H1 (cell line): ENCODE results near the gene KHSRP. TPM values are rescaled to one million over a fixed set of nuclear protein-coding genes. Genes with fewer than 3 reads are reported as not detected.

Experiments
- CTCF ChIA-PET: fragments of 300-600 bp; sonication (Branson Sonifier 250); formaldehyde crosslinking; loops from one replicate; lab custom pipeline; 2021; ENCODE audit not compliant: partially characterized antibody; lab: Charles Lee
- POLR2A ChIA-PET: fragments of 300-600 bp; sonication (Branson Sonifier 250); formaldehyde crosslinking; loops from one replicate; lab custom pipeline; 2021; ENCODE audit warnings: inconsistent platforms; ENCODE audit not compliant: partially characterized antibody; lab: Charles Lee
- DNase-seq, 2 experiments: peaks; one replicate each; pipeline versions ENCODE4 v3.0.0 to v3.0.0-alpha.2; 2010 to 2022; ENCODE audit warnings: low spot score in 2 of 2, low read depth in 1 of 2, mixed read lengths in 1 of 2
- FAIRE-seq: peaks from 2 replicates; lab custom pipeline; 2011; peaks lifted over from hg19 to GRCh38; lab: Jason Lieb, UNC
- H2AFZ ChIP-seq: 2 replicates; pipeline ENCODE4 v1.8.1; 2012; ENCODE audit warnings: low read length, inconsistent platforms
- H2AK5ac ChIP-seq: 2 replicates; pipeline ENCODE4 v1.6.1; 2013; ENCODE audit warnings: low read depth, low read length
- H2BK120ac ChIP-seq: replicated peaks from 2 replicates; pipeline ENCODE3; 2013; ENCODE audit warnings: low read depth, low read length, inconsistent platforms
- H2BK12ac ChIP-seq: 2 replicates; pipeline ENCODE4 v1.6.1; 2013; ENCODE audit warnings: low read depth, low read length
- H2BK15ac ChIP-seq: 2 replicates; pipeline ENCODE4 v1.6.1; 2013; ENCODE audit warnings: low read length
- H2BK20ac ChIP-seq: 2 replicates; pipeline ENCODE4 v1.6.1; 2013; ENCODE audit warnings: low read length
- H2BK5ac ChIP-seq: 2 replicates; pipeline ENCODE4 v1.6.1; 2013; ENCODE audit warnings: low read depth, low read length
- H3K14ac ChIP-seq: 2 replicates; pipeline ENCODE4 v1.6.1; 2013; ENCODE audit warnings: inconsistent platforms; ENCODE audit not compliant: insufficient read length
- H3K18ac ChIP-seq: 2 replicates; pipeline ENCODE4 v1.6.1; 2013; ENCODE audit warnings: low read length; ENCODE audit errors: extremely low read depth
- H3K23ac ChIP-seq: 2 replicates; pipeline ENCODE4 v1.6.1; 2013; ENCODE audit warnings: inconsistent platforms; ENCODE audit not compliant: insufficient read length
- H3K23me2 ChIP-seq: 2 replicates; pipeline ENCODE4 v1.6.1; 2013; ENCODE audit warnings: low read depth, low read length
- H3K27ac ChIP-seq: 2 replicates; pipeline ENCODE4 v1.6.1; 2011; ENCODE audit warnings: low read depth, low read length, inconsistent platforms
- H3K27me3 ChIP-seq, 4 experiments: replicated peaks in 1 of 4; 1 replicate in 1 of 4; 2 replicates in 3 of 4; pipeline versions ENCODE4 v1.6.1 to v1.8.1; 2011 to 2013; ENCODE audit warnings: low read length in 3 of 4, mild to moderate bottlenecking in 3 of 4, inconsistent platforms in 2 of 4, mixed read lengths in 2 of 4, moderate library complexity in 1 of 4; ENCODE audit not compliant: control insufficient read depth in 3 of 4, insufficient read depth in 3 of 4; ENCODE audit errors: extremely low read depth in 1 of 4
- H3K36me3 ChIP-seq, 4 experiments: 2 replicates each; pipeline versions ENCODE4 v1.6.1 to v1.8.1; 2011 to 2013; ENCODE audit warnings: mild to moderate bottlenecking in 4 of 4, low read length in 3 of 4, moderate library complexity in 2 of 4, control low read depth in 1 of 4, inconsistent platforms in 1 of 4; ENCODE audit not compliant: insufficient read depth in 4 of 4, control insufficient read depth in 2 of 4
- H3K4ac ChIP-seq: replicated peaks from 2 replicates; pipeline ENCODE3; 2013; ENCODE audit warnings: low read length, low read depth, mixed read lengths, inconsistent platforms; ENCODE audit not compliant: insufficient read length
- H3K4me1 ChIP-seq, 4 experiments: replicated peaks in 1 of 4; 1 replicate in 1 of 4; 2 replicates in 3 of 4; pipeline versions ENCODE4 v1.6.1 to v1.8.1; 2011 to 2013; ENCODE audit warnings: low read length in 3 of 4, inconsistent platforms in 2 of 4, mixed read lengths in 1 of 4; ENCODE audit not compliant: insufficient read depth in 4 of 4, control insufficient read depth in 3 of 4
- H3K4me2 ChIP-seq, 2 experiments: 2 replicates each; pipeline versions ENCODE4 v1.6.1 to v1.8.1; 2011 to 2013; ENCODE audit warnings: low read depth in 2 of 2, low read length in 2 of 2, control low read depth in 1 of 2, inconsistent platforms in 1 of 2, mild to moderate bottlenecking in 1 of 2; ENCODE audit not compliant: insufficient read depth in 1 of 2
- H3K4me3 ChIP-seq, 4 experiments: fragments of 200-600, 300-600 bp in 1 of 4; sonication (generic), shearing (Covaris generic), sonication (Bioruptor Twin) in 1 of 4; 2 replicates each; pipeline versions ENCODE4 v1.5.1 to v1.8.1; 2011 to 2016; ENCODE audit warnings: low read length in 4 of 4, low read depth in 3 of 4, control low read depth in 2 of 4, inconsistent platforms in 2 of 4, mild to moderate bottlenecking in 2 of 4, mixed read lengths in 1 of 4, moderate library complexity in 1 of 4; ENCODE audit not compliant: insufficient read depth in 2 of 4; ENCODE audit errors: extremely low read depth in 1 of 4
- H3K56ac ChIP-seq: replicated peaks from 2 replicates; pipeline ENCODE3; 2013; ENCODE audit warnings: low read depth, mild to moderate bottlenecking, mixed read lengths, low read length, inconsistent platforms; ENCODE audit not compliant: insufficient read length
- H3K79me1 ChIP-seq: 2 replicates; pipeline ENCODE4 v1.6.1; 2013; ENCODE audit warnings: low read depth, low read length, control low read depth
- H3K79me2 ChIP-seq, 2 experiments: 2 replicates each; pipeline versions ENCODE4 v1.6.1 to v1.8.1; 2012 to 2013; ENCODE audit warnings: low read length in 2 of 2, mild to moderate bottlenecking in 2 of 2, inconsistent platforms in 1 of 2; ENCODE audit not compliant: insufficient read depth in 2 of 2, control insufficient read depth in 1 of 2
- H3K9ac ChIP-seq, 4 experiments: replicated peaks in 1 of 4; 1 replicate in 1 of 4; 2 replicates in 3 of 4; pipeline versions ENCODE4 v1.6.1 to v1.8.1; 2011 to 2013; ENCODE audit warnings: low read depth in 3 of 4, low read length in 3 of 4, control low read depth in 2 of 4, mild to moderate bottlenecking in 2 of 4, moderate library complexity in 2 of 4, inconsistent platforms in 1 of 4; ENCODE audit errors: extremely low read depth in 1 of 4
- H3K9me3 ChIP-seq, 2 experiments: 2 replicates each; pipeline versions ENCODE4 v1.6.1 to v1.8.1; 2012 to 2013; ENCODE audit warnings: mild to moderate bottlenecking in 2 of 2, moderate library complexity in 2 of 2, control low read depth in 1 of 2, inconsistent platforms in 1 of 2, low read depth in 1 of 2, low read length in 1 of 2, mixed read lengths in 1 of 2; ENCODE audit not compliant: insufficient read depth in 2 of 2
- H4K20me1 ChIP-seq, 2 experiments: replicated peaks in 1 of 2; 2 replicates each; pipeline versions ENCODE3 to v1.8.1; 2011 to 2013; ENCODE audit warnings: inconsistent platforms in 2 of 2, low read length in 2 of 2, mild to moderate bottlenecking in 1 of 2; ENCODE audit not compliant: insufficient read depth in 2 of 2, control insufficient read depth in 1 of 2
- H4K5ac ChIP-seq: 2 replicates; pipeline ENCODE4 v1.6.1; 2013; ENCODE audit warnings: low read length, low read depth, mixed read lengths, inconsistent platforms; ENCODE audit not compliant: insufficient read length
- H4K8ac ChIP-seq: 2 replicates; pipeline ENCODE4 v1.8.0; 2013; ENCODE audit warnings: mild to moderate bottlenecking, moderate library complexity, low read length, inconsistent platforms; ENCODE audit not compliant: insufficient read depth; ENCODE audit errors: extremely low read depth
- H4K91ac ChIP-seq: replicated peaks from 2 replicates; pipeline ENCODE3; 2013; ENCODE audit warnings: low read length, mixed read lengths, inconsistent platforms; ENCODE audit not compliant: insufficient read length
- KDM1A ChIP-seq: fragments of 200-600, 300-600 bp; sonication (generic); IDR thresholded peaks from 2 replicates; pipeline ENCODE4 v1.7.1; 2016; ENCODE audit warnings: mild to moderate bottlenecking, low read length, borderline replicate concordance
- KDM4A ChIP-seq: IDR thresholded peaks from one replicate; pipeline ENCODE4 v1.7.1; 2012; ENCODE audit warnings: low read depth, mild to moderate bottlenecking, moderate library complexity, low read length, inconsistent platforms; ENCODE audit not compliant: severe bottlenecking
- WGBS, 2 experiments: shearing (Covaris generic) in 1 of 2; methylation state at CpG; one replicate each; pipeline versions ENCODE4 v1.1.6 to v1.1.7; 2013 to 2015; ENCODE audit warnings: low lambda C conversion rate in 2 of 2, mixed read lengths in 2 of 2, inconsistent platforms in 1 of 2, low coverage in 1 of 2, missing lambda C conversion rate in 1 of 2; ENCODE audit not compliant: insufficient replicate concordance in 2 of 2, insufficient coverage in 1 of 2, insufficient read length in 1 of 2; ENCODE audit errors: extremely low coverage in 1 of 2, missing lambda C conversion rate in 1 of 2; 5-methylcytosine and 5-hydroxymethylcytosine counted together
- polyA plus RNA-seq, 7 experiments: library from polyadenylated mRNA; depleted of rRNA in 3 of 7; stranded (reverse) in 5 of 7; unstranded in 2 of 7; fragments of >200 nt in 5 of 7; fragments of 200-250 nt in 2 of 7; gene quantifications; 1 replicate in 5 of 7; 2 replicates in 1 of 7; 4 replicates in 1 of 7; pipeline versions ENCODE4 v1.2.1 to v1.2.3, GENCODE V29; 2011 to 2013; ENCODE audit warnings: missing spikeins in 2 of 7, mixed read lengths in 2 of 7
- total RNA-seq: library from RNA; stranded (reverse); fragmentation: NEBNext Ultra II Directional; extraction: Animal tissue kit (Norgen Biotek cat#: 25700); gene quantifications from 2 replicates; pipeline ENCODE4 v1.2.1, GENCODE V29; 2021

KHSRP gene
- total and polyA plus RNA-seq, 2 of the 8 experiments (the other 6 are each of a cell fraction or from before 2014, with no cell fraction given) = 143 to 573 TPM

GRCh38 chr19:6458695-6459261 is 34.2 kb upstream of the KHSRP start:
- H3K18ac ChIP-seq = no peak overlapping the region
- WGBS, 2 experiments = 53% methylated on average over 16 of the region's 16 CpGs; no CpG with 5 or more reads in 1 of the 2 experiments
- H2BK12ac ChIP-seq = no peak overlapping the region
- H3K27ac ChIP-seq = no peak overlapping the region
- no peak overlapping the region for H3K14ac ChIP-seq
- no peaks in the 10 kb centered on the region; a peak in 1 of 7 replicates for H3K27me3 ChIP-seq
- no peak overlapping the region for H4K91ac ChIP-seq
- H2AFZ ChIP-seq = no peak overlapping the region
- H3K56ac ChIP-seq = no peak overlapping the region
- H3K79me2 ChIP-seq = no peaks in the 10 kb centered on the region
- no peak overlapping the region for H3K23ac ChIP-seq
- no peak overlapping the region for H4K5ac ChIP-seq
- TF ChIP-seq KDM4A = no peak
- 0 out of 2 replicates have a peak, but pooled peaks have one; percentile 20 for TF ChIP-seq KDM1A
- FAIRE-seq = no peak
- H3K4ac ChIP-seq = no peak overlapping the region
- peak overlapping the region; percentile 63 to 99 for H3K4me2 ChIP-seq
- H3K4me3 ChIP-seq = peak overlapping the region; percentile 60 to 78 (median 66)
- H3K79me1 ChIP-seq = no peaks in the 10 kb centered on the region
- no peak overlapping the region for H2BK15ac ChIP-seq
- POLR2A ChIA-PET = interaction anchor here (0.8 to 1.2 kb wide), 7 partner anchors 14 to 85 kb away, joined by 3 to 4 read pairs (median 3); partner anchors contain the start of gene TNFSF9
- H3K4me1 ChIP-seq = peaks cover 0 to 9% (median 0%) of the 10 kb centered on the region in 4 experiments; a peak in 5 of 7 replicates
- H3K23me2 ChIP-seq = peaks cover 8% of the 10 kb centered on the region
- H2BK20ac ChIP-seq = no peak overlapping the region
- H3K9me3 ChIP-seq = peaks cover 0 to 7% of the 10 kb centered on the region in 2 experiments; a peak in 1 of 4 replicates
- H4K20me1 ChIP-seq = no peaks in the 10 kb centered on the region
- no peak overlapping the region for H2BK120ac ChIP-seq
- no peak overlapping the region for H4K8ac ChIP-seq
- no peak overlapping the region for H2AK5ac ChIP-seq
- H2BK5ac ChIP-seq = no peak overlapping the region
- no peak overlapping the region; a peak in 3 of 7 replicates for H3K9ac ChIP-seq
- DNase-seq = no peak
- CTCF ChIA-PET = interaction anchor here (1.0 to 1.8 kb wide), 3 partner anchors 11 to 23 kb away, joined by 3 to 5 read pairs (median 5); partner anchors contain the start of gene DENND1C
- H3K36me3 ChIP-seq = peaks cover 5 to 15% (median 10%) of the 10 kb centered on the region in 4 experiments; a peak in 7 of 8 replicates
